K562 (cell line): ENCODE data around the gene DNAJB11. TPM values are rescaled to one million over a fixed set of nuclear protein-coding genes. Genes with fewer than 3 reads are reported as not detected.
A peak's percentile ranks its signal among the peaks of the same experiment; 100 is the strongest.

Experiments used
- BRF2 ChIP-seq: IDR thresholded peaks from 3 replicates; pipeline ENCODE4 v1.6.1; 2011; ENCODE audit warnings: borderline replicate concordance, mild to moderate bottlenecking; ENCODE audit not compliant: insufficient read length, insufficient read depth
- FOXM1 ChIP-seq, 2 experiments: fragments of 450-650 bp in 1 of 2; sonication (generic) in 1 of 2; formaldehyde crosslinking in 1 of 2; IDR thresholded peaks; 2 replicates each; pipeline versions ENCODE4 v1.6.1 to v1.9.0; 2017 to 2022; ENCODE audit warnings: low read depth in 2 of 2, mild to moderate bottlenecking in 2 of 2, missing genetic modification reagents in 1 of 2, moderate library complexity in 1 of 2
- RREB1 ChIP-seq: fragments of 250-450 bp; sonication (Bioruptor Pico); IDR thresholded peaks from 2 replicates; pipeline ENCODE4 v1.4.0; 2020
- TOE1 ChIP-seq, 2 experiments: fragments of 450-650 bp in 1 of 2; sonication (generic) in 1 of 2; formaldehyde crosslinking in 1 of 2; IDR thresholded peaks; 2 replicates each; pipeline versions ENCODE4 v1.7.1 to v1.8.0; 2016 to 2022; ENCODE audit warnings: borderline replicate concordance in 2 of 2, mild to moderate bottlenecking in 2 of 2, antibody characterized with exemption in 1 of 2, inconsistent platforms in 1 of 2, low read depth in 1 of 2, missing genetic modification reagents in 1 of 2, moderate library complexity in 1 of 2
- ZNF23 ChIP-seq: fragments of 250-450 bp; sonication (Bioruptor Pico); IDR thresholded peaks from 2 replicates; pipeline ENCODE4 v1.4.0; 2020; ENCODE audit warnings: mild to moderate bottlenecking
- polyA plus RNA-seq, 8 experiments: library from polyadenylated mRNA; depleted of rRNA in 4 of 8; stranded (reverse) in 5 of 8; unstranded in 3 of 8; fragments of >200 nt; fragmentation: Nextera tagmentation in 2 of 8; fragmentation: Illumina TruSeq in 1 of 8; extraction: Ambion mirVana in 2 of 8; extraction: Trizol in 1 of 8; gene quantifications; 2 replicates each; pipeline versions ENCODE4 v1.2.1 to v1.2.3, GENCODE V29; 2011 to 2014; ENCODE audit warnings: inconsistent platforms in 1 of 8, missing spikeins in 1 of 8
- total RNA-seq, 7 experiments: library from RNA; depleted of rRNA in 6 of 7; stranded (reverse); fragments of >200 nt in 6 of 7; fragmentation: Illumina TruSeq in 2 of 7; extraction: Trizol in 2 of 7; gene quantifications; 2 replicates each; pipeline versions ENCODE4 v1.2.1 to v1.2.3, GENCODE V29; 2011 to 2021; ENCODE audit warnings: low replicate concordance in 1 of 7

Gene DNAJB11
- total and polyA plus RNA-seq, 9 of the 15 experiments (the other 6 are each of a cell fraction or from before 2014, with no cell fraction given) = 14.8 to 74.7 (median 63.8) TPM

- TF ChIP-seq RREB1 (no peak), TOE1 (IDR thresholded peaks at IDR 0.05; ENCODE audit: borderline replicate concordance) (0 out of 2 replicates have a peak, but pooled peaks have one; percentile 12), TOE1 (CRISPR knock-in tag; IDR thresholded peaks at IDR 0.05; ENCODE audit: borderline replicate concordance, low read depth) (no peak), FOXM1 (IDR thresholded peaks at IDR 0.05; ENCODE audit: low read depth) (no peak), FOXM1 (CRISPR knock-in tag; IDR thresholded peaks at IDR 0.05; ENCODE audit: low read depth) (0 out of 2 replicates have a peak, but pooled peaks have one; percentile 20), BRF2 (no peak), ZNF23 (CRISPR knock-in tag) (no peak)
These were observed 783 bp upstream of the DNAJB11 start (continued) for GRCh38 chr3:186569779-186570095.
